GM18498 (cell line): ENCODE data around the gene VWCE.
A peak's percentile ranks its signal among the peaks of the same experiment; 100 is the strongest.
"Not testable (repeated sequence)": the region's sequence is repeated elsewhere in the genome, so short reads cannot be mapped to it uniquely, and the experiment has no call there.

ENCODE experiments used
- ATAC-seq: cut with Tn5 transposase; IDR thresholded peaks from one replicate; pipeline ENCODE4 v1.9.1; 2021; ENCODE audit warnings: mild to moderate bottlenecking, moderate library complexity; ENCODE audit not compliant: unreplicated experiment

Gene VWCE

GRCh38 chr11:61259363-61259762, 35.8 kb downstream of the VWCE start:
- ATAC-seq, result no peak

- ATAC-seq, result no peak
These were observed 36.6 kb downstream of the VWCE start for GRCh38 chr11:61258546-61258945.

GRCh38 chr11:61256710-61257482, 38.2 kb downstream of the VWCE start:
- ATAC-seq, result no peak

GRCh38 chr11:61254403-61255025, 40.6 kb downstream of the VWCE start:
- peak; percentile 60 for ATAC-seq

GRCh38 chr11:61252332-61252731, 42.8 kb downstream of the VWCE start:
- ATAC-seq, result not testable (repeated sequence)

GRCh38 chr11:61250796-61251765, 44.0 kb downstream of the VWCE start:
- not testable (repeated sequence) for ATAC-seq

- not testable (repeated sequence) for ATAC-seq
These were observed 45.9 kb downstream of the VWCE start for GRCh38 chr11:61249201-61249600.

GRCh38 chr11:61248071-61248470, 47.0 kb downstream of the VWCE start:
- ATAC-seq, result not testable (repeated sequence)

GRCh38 chr11:61245284-61245964, 49.7 kb downstream of the VWCE start:
- not testable (repeated sequence) for ATAC-seq

- ATAC-seq, result not testable (repeated sequence)
These were observed 53.6 kb downstream of the VWCE start for GRCh38 chr11:61241526-61241925.

- not testable (repeated sequence) for ATAC-seq
These were observed 54.2 kb downstream of the VWCE start, which contains the start of gene PGA5 for GRCh38 chr11:61240875-61241274. PGA5 (plus strand) TSS chr11:61241175; CDS start chr11:61241227, 52 bp downstream.

GRCh38 chr11:61240288-61240687, 54.8 kb downstream of the VWCE start:
- not testable (repeated sequence) for ATAC-seq

GRCh38 chr11:61237130-61237529, 58.0 kb downstream of the VWCE start:
- not testable (repeated sequence) for ATAC-seq

GRCh38 chr11:61232548-61233145, 62.5 kb downstream of the VWCE start:
- ATAC-seq, result not testable (repeated sequence)

- ATAC-seq, result not testable (repeated sequence)
These were observed 63.5 kb downstream of the VWCE start for GRCh38 chr11:61231585-61231984.

- not testable (repeated sequence) for ATAC-seq
These were observed 64.1 kb downstream of the VWCE start for GRCh38 chr11:61231033-61231432.

- ATAC-seq, result not testable (repeated sequence)
These were observed 65.7 kb downstream of the VWCE start for GRCh38 chr11:61229458-61229857.

- not testable (repeated sequence) for ATAC-seq
These were observed 68.5 kb downstream of the VWCE start for GRCh38 chr11:61226457-61227137.

GRCh38 chr11:61222692-61223091, 72.4 kb downstream of the VWCE start:
- ATAC-seq, result not testable (repeated sequence)
